HG02981 (cell line): Measurements from ENCODE around the gene SCYGR7.
A peak's percentile ranks its signal among the peaks of the same experiment; 100 is the strongest.
"Not testable (repeated sequence)": the region's sequence is repeated elsewhere in the genome, so short reads cannot be mapped to it uniquely, and the experiment has no call there.

Experiments used
- ATAC-seq: cut with Tn5 transposase; IDR thresholded peaks from one replicate; pipeline ENCODE4 v1.9.1; 2021; ENCODE audit warnings: mild to moderate bottlenecking, moderate library complexity; ENCODE audit not compliant: unreplicated experiment

SCYGR7 gene

DNA sequence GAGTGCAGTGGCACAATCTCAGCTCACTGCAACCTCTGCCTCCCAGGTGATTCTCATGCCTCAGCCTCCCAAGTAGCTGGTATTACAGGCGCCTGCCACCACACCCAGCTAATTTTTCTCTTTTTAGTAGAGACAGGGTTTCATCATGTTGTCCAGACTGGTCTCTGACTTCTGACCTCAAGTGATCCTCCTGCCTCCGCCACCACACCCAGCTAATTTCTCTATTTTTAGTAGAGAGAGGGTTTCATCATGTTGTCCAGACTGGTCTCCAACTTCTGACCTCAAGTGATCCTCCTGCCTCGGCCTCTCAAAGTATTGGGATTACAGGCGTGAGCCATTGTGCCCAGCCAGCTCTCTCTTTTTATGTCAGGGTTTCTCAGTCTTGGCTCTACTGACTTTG lies 28.1 kb downstream of the SCYGR7 start:
- ATAC-seq = not testable (repeated sequence)

GRCh38 chr2:227759411-227760118 lies 31.4 kb downstream of the SCYGR7 start:
- no peak for ATAC-seq

GRCh38 chr2:227761740-227762476 lies 33.8 kb downstream of the SCYGR7 start:
- no peak for ATAC-seq

GRCh38 chr2:227765788-227766372 lies 37.7 kb downstream of the SCYGR7 start:
- ATAC-seq = peak; percentile 16

DNA sequence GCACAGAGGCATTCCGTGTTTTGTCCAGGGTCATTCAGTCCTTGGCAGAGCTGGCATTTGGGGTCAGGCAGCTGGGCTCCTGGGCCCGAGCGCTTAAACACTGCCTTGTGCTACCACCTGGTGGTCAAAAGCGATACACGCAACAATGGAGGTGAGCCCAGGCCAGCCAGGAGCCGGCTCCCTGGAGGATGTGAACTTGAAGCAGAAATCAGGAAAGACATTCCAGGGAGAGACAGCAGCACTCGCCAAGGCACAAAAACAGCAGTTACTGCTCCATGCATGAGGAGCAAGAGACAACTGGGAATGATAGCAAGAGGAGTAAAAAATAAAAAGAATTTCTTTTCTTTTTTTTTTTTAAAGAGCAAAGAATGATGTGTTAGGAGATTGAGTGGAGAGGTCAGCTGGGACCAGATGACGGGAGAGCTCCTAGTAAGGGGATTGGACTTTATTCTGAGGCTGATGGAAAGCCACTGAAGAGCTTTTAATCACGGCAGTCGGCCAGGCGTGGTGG lies 38.3 kb downstream of the SCYGR7 start:
- ATAC-seq = peak; percentile 98

GRCh38 chr2:227767830-227768229 lies 39.7 kb downstream of the SCYGR7 start:
- no peak for ATAC-seq

- no peak for ATAC-seq
These were observed 44.1 kb downstream of the SCYGR7 start for GRCh38 chr2:227772197-227772661.

- ATAC-seq = no peak
These were observed 44.8 kb downstream of the SCYGR7 start for GRCh38 chr2:227772932-227773331.

- no peak for ATAC-seq
These were observed 46.0 kb downstream of the SCYGR7 start for GRCh38 chr2:227774011-227774624.

DNA sequence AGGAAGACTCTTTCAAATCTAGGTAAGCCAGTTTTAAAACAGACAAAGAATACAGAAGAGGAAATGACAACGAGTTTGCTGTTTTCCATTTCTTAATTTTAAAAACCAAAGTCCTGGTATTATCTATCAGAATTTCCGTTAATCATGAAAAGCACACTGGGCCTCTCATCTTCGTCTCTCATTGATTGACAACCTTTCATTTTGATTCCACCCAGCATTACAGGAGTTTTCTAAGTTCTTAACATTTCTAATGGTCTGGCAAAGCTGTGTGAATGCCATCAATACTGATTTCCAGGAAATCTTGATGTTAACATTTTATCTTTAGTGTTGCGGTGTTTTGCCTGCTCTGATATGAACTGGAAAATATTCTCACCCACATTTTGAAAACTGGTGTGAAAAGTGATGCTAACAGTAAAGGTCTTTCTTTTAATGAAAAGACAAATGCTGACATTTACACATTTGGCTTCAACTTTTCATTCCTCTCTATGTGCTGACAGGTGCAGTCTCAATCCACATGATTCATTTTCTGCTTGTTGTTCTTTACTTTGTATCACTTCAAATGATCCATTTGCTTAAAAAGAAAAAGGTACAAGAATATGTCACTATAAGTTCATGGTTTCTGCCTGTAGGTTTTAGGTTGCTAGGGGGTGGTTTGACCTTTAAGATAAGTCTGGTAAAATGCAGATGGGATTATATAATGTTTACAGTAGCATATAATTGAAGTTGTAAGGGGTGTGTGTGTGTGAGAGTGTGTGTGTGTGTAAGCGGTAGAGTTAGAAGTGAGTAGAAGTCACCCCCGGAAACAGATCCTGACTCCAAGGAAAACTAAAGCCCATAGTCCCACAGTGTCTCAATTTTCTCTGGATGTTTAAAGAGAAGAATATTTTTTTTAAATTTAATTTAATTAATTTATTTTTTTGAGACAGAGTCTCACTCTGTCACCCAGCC lies 47.0 kb downstream of the SCYGR7 start:
- ATAC-seq = no peak
